Esophagus (tissue), 2 donors: ENCODE data around the gene TBC1D32. TPM values are rescaled to one million over a fixed set of nuclear protein-coding genes. Genes with fewer than 3 reads are reported as not detected.
"Not testable (repeated sequence)": the region's sequence is repeated elsewhere in the genome, so short reads cannot be mapped to it uniquely, and the experiment has no call there.

Experiments
- H3K27ac ChIP-seq, 2 donors: one replicate each; pipeline ENCODE4 v1.5.1; 2013; ENCODE audit warnings: low read depth in 2 of 2, mild to moderate bottlenecking in 2 of 2, inconsistent platforms in 1 of 2, low read length in 1 of 2, moderate library complexity in 1 of 2
- H3K27me3 ChIP-seq, 2 donors: one replicate each; pipeline ENCODE4 v1.6.1; 2013; ENCODE audit warnings: low read length in 2 of 2, control low read depth in 1 of 2, mild to moderate bottlenecking in 1 of 2; ENCODE audit not compliant: insufficient read depth in 2 of 2, control insufficient read depth in 1 of 2
- H3K36me3 ChIP-seq, 2 donors: one replicate each; pipeline ENCODE4 v1.6.1; 2013; ENCODE audit warnings: low read length in 1 of 2; ENCODE audit not compliant: control insufficient read depth in 2 of 2, insufficient read depth in 2 of 2
- H3K4me1 ChIP-seq, 2 donors: one replicate each; pipeline ENCODE4 v1.6.1; 2013; ENCODE audit warnings: low read length in 1 of 2; ENCODE audit not compliant: control insufficient read depth in 2 of 2, insufficient read depth in 2 of 2
- H3K4me3 ChIP-seq, 2 donors: one replicate each; pipeline ENCODE4 v1.5.1; 2013; ENCODE audit warnings: low read length in 2 of 2, mild to moderate bottlenecking in 2 of 2, low read depth in 1 of 2, moderate library complexity in 1 of 2
- H3K9me3 ChIP-seq, 2 donors: one replicate each; pipeline ENCODE4 v1.6.1; 2013; ENCODE audit warnings: mild to moderate bottlenecking in 2 of 2, low read depth in 1 of 2, low read length in 1 of 2, moderate library complexity in 1 of 2; ENCODE audit not compliant: control insufficient read depth in 2 of 2, insufficient read depth in 1 of 2
- WGBS, 2 donors: extraction: QIAGEN DNeasy Blood & Tissue Kit; methylation state at CpG; one replicate each; pipeline ENCODE4 v1.1.7; 2013; 5-methylcytosine and 5-hydroxymethylcytosine counted together
- polyA plus RNA-seq, 2 donors: library from polyadenylated mRNA; stranded (reverse); fragments of 200-250 nt; gene quantifications; one replicate each; pipeline ENCODE4 v1.2.3, GENCODE V29; 2013
- donor health status: healthy with polysubstance abuse.
- donor health status: Bipolar disorder and iron deficiency.

TBC1D32 gene
- polyA plus RNA-seq, 2 donors = 1.1 to 1.2 TPM

- H3K4me1 ChIP-seq = no peaks in the 10 kb centered on the region
- 82 to 87% methylated on average over 2 of the region's 2 CpGs for WGBS, 2 donors
- H3K4me3 ChIP-seq = no peak overlapping the region
- H3K9me3 ChIP-seq = no peaks in the 10 kb centered on the region
- no peaks in the 10 kb centered on the region for H3K36me3 ChIP-seq
- H3K27ac ChIP-seq = no peak overlapping the region
- H3K27me3 ChIP-seq = no peaks in the 10 kb centered on the region
Measured at GRCh38 chr6:121201105-121201504, 133.2 kb downstream of the TBC1D32 start.

GRCh38 chr6:121196042-121196441, 138.2 kb downstream of the TBC1D32 start:
- H3K27me3 ChIP-seq, H3K4me3 ChIP-seq, H3K36me3 ChIP-seq, H3K4me1 ChIP-seq, H3K27ac ChIP-seq, H3K9me3 ChIP-seq: not testable (repeated sequence)
- 94 to 100% methylated on average over 4 of the region's 4 CpGs for WGBS, 2 donors

- Histone ChIP-seq H3K4me3 (no peak overlapping the region), H3K36me3 (no peaks in the 10 kb centered on the region), H3K27ac (no peak overlapping the region), H3K9me3 (no peaks in the 10 kb centered on the region), H3K4me1 (no peaks in the 10 kb centered on the region), H3K27me3 (no peaks in the 10 kb centered on the region)
- 79% methylated on average over 6 of the region's 6 CpGs for WGBS, 2 donors
Measured at GRCh38 chr6:121190122-121190521, 144.2 kb downstream of the TBC1D32 start.

- H3K4me3 ChIP-seq = no peak overlapping the region
- no peaks in the 10 kb centered on the region for H3K4me1 ChIP-seq
- H3K27me3 ChIP-seq = no peaks in the 10 kb centered on the region
- H3K9me3 ChIP-seq = no peaks in the 10 kb centered on the region
- H3K36me3 ChIP-seq = no peaks in the 10 kb centered on the region
- 39 to 47% methylated on average over 1 of the region's 1 CpG for WGBS, 2 donors
- no peak overlapping the region for H3K27ac ChIP-seq
Measured at GRCh38 chr6:121188356-121188755, 145.9 kb downstream of the TBC1D32 start.

GRCh38 chr6:121187833-121188200, 146.5 kb downstream of the TBC1D32 start:
- no peaks in the 10 kb centered on the region for H3K4me1 ChIP-seq
- no peaks in the 10 kb centered on the region for H3K9me3 ChIP-seq
- no peaks in the 10 kb centered on the region for H3K27me3 ChIP-seq
- H3K36me3 ChIP-seq = no peaks in the 10 kb centered on the region
- H3K27ac ChIP-seq = no peak overlapping the region
- no peak overlapping the region for H3K4me3 ChIP-seq
- 56 to 70% methylated on average over 1 of the region's 1 CpG for WGBS, 2 donors

GRCh38 chr6:121187200-121187832, 147.0 kb downstream of the TBC1D32 start:
- H3K27ac ChIP-seq = peak overlapping the region in 1 of 2 donors; percentile 9
- no peaks in the 10 kb centered on the region for H3K36me3 ChIP-seq
- H3K9me3 ChIP-seq = no peaks in the 10 kb centered on the region
- 83% methylated on average over 1 of the region's 1 CpG for WGBS, 2 donors
- no peaks in the 10 kb centered on the region for H3K27me3 ChIP-seq
- H3K4me3 ChIP-seq = no peak overlapping the region
- H3K4me1 ChIP-seq = no peaks in the 10 kb centered on the region

- H3K27ac ChIP-seq = no peak overlapping the region
- H3K4me3 ChIP-seq = no peak overlapping the region
- 86 to 94% methylated on average over 1 of the region's 1 CpG for WGBS, 2 donors
- H3K36me3 ChIP-seq = no peaks in the 10 kb centered on the region
- H3K9me3 ChIP-seq = no peaks in the 10 kb centered on the region
- H3K4me1 ChIP-seq = no peaks in the 10 kb centered on the region
- no peaks in the 10 kb centered on the region for H3K27me3 ChIP-seq
Measured at GRCh38 chr6:121183742-121184141, 150.5 kb downstream of the TBC1D32 start.

- no peaks in the 10 kb centered on the region for H3K36me3 ChIP-seq
- no peak overlapping the region for H3K27ac ChIP-seq
- H3K4me3 ChIP-seq = no peak overlapping the region
- H3K27me3 ChIP-seq = no peaks in the 10 kb centered on the region
- H3K4me1 ChIP-seq = no peaks in the 10 kb centered on the region
- no peaks in the 10 kb centered on the region for H3K9me3 ChIP-seq
- 88 to 90% methylated on average over 3 of the region's 3 CpGs for WGBS, 2 donors
Measured at GRCh38 chr6:121175827-121176226, 158.5 kb downstream of the TBC1D32 start.

GRCh38 chr6:121172451-121172850, 161.8 kb downstream of the TBC1D32 start:
- H3K4me3 ChIP-seq, H3K4me1 ChIP-seq, H3K36me3 ChIP-seq, H3K9me3 ChIP-seq, H3K27me3 ChIP-seq, H3K27ac ChIP-seq: not testable (repeated sequence)
- WGBS, 2 donors = 82 to 96% methylated on average over 1 of the region's 1 CpG

GRCh38 chr6:121171879-121172278, 162.4 kb downstream of the TBC1D32 start:
- WGBS, 2 donors = 79 to 87% methylated on average over 4 of the region's 4 CpGs
- H3K4me1 ChIP-seq = no peaks in the 10 kb centered on the region
- H3K27me3 ChIP-seq = no peaks in the 10 kb centered on the region
- H3K9me3 ChIP-seq = no peaks in the 10 kb centered on the region
- no peak overlapping the region for H3K4me3 ChIP-seq
- H3K36me3 ChIP-seq = no peaks in the 10 kb centered on the region
- H3K27ac ChIP-seq = no peak overlapping the region
